Omental fat pad (tissue), 4 donors: ENCODE measurements around the gene PRX. TPM values are rescaled to one million over a fixed set of nuclear protein-coding genes. Genes with fewer than 3 reads are reported as not detected.

Experiments used
- ATAC-seq: fragments of 150-250 bp; one replicate; pipeline ENCODE4 v1.9.1; 2016; ENCODE audit warnings: mild to moderate bottlenecking, moderate library complexity; ENCODE audit not compliant: low FRiP score
- DNase-seq: peaks from one replicate; pipeline ENCODE4 v3.0.0-alpha.2; 2019; ENCODE audit warnings: low spot score
- total RNA-seq, 4 donors: library from RNA; depleted of rRNA; stranded (reverse); fragments of >200 nt; gene quantifications; one replicate each; pipeline ENCODE4 v1.1.0, GENCODE V29; 2016
- TF ChIP-seq, protein P1 (sequence below), 3 donors: fragments of 450-650 bp; IDR thresholded peaks; one replicate each; pipeline ENCODE4 v1.5.1; 2016 to 2017; ENCODE audit warnings: antibody characterized with exemption in 3 of 3, mild to moderate bottlenecking in 3 of 3, moderate library complexity in 2 of 3

PRX gene
- total RNA-seq, 4 donors from 2014 or later: 2.2 to 6.1 (median 4.3) TPM

DNA sequence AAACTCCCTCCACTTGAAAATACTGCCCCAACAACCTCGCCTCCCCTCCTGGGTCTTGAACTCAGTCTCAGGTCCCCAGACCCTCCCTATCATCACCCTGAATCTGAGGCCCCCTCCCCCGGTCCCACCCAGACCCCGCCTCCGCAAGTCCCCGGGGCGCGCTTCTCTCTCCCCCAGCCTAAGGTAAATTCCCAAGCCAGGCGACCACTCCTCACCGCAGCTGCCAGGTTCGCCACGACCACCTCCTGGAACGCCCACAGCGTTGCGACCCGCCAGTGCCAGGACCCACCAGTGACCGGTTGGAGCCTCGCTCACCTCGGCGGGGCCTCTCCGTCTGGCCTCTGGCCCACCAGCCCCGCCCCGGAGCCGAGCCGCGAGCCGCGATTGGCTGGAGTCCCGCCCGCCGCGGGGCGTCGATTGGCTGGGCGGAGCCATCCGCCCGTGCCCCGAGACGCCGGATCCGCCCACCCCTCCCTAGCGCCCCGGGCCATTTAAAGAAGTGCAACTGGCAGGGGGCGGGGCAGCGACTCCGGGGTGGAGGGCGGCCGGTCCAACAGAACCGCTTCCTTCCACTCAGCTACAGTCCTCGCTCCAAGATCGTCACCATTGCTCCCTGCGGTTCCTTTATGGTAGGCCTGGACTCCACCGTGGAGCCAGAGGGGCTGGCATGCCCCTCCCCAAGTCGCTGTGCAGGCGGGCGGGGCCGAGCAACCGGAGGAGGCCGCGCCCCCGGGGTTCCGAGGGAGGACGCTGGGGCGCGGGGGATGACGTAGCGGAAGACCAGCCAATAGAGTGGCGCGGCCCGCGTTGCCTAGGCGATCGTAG lies 31.0 kb upstream of the PRX start, which contains the start of gene SERTAD3:
SERTAD3 (minus strand) TSS at position 336 of the 825 bp plus-strand sequence. CDS start 2,255 bp downstream, outside the sequence.
- peak; percentile 86 for ATAC-seq
- peak; percentile 90 for DNase-seq
- TF ChIP-seq, protein P1, sequence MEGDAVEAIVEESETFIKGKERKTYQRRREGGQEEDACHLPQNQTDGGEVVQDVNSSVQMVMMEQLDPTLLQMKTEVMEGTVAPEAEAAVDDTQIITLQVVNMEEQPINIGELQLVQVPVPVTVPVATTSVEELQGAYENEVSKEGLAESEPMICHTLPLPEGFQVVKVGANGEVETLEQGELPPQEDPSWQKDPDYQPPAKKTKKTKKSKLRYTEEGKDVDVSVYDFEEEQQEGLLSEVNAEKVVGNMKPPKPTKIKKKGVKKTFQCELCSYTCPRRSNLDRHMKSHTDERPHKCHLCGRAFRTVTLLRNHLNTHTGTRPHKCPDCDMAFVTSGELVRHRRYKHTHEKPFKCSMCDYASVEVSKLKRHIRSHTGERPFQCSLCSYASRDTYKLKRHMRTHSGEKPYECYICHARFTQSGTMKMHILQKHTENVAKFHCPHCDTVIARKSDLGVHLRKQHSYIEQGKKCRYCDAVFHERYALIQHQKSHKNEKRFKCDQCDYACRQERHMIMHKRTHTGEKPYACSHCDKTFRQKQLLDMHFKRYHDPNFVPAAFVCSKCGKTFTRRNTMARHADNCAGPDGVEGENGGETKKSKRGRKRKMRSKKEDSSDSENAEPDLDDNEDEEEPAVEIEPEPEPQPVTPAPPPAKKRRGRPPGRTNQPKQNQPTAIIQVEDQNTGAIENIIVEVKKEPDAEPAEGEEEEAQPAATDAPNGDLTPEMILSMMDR (IDR thresholded peaks at IDR 0.05): no peak

DNA sequence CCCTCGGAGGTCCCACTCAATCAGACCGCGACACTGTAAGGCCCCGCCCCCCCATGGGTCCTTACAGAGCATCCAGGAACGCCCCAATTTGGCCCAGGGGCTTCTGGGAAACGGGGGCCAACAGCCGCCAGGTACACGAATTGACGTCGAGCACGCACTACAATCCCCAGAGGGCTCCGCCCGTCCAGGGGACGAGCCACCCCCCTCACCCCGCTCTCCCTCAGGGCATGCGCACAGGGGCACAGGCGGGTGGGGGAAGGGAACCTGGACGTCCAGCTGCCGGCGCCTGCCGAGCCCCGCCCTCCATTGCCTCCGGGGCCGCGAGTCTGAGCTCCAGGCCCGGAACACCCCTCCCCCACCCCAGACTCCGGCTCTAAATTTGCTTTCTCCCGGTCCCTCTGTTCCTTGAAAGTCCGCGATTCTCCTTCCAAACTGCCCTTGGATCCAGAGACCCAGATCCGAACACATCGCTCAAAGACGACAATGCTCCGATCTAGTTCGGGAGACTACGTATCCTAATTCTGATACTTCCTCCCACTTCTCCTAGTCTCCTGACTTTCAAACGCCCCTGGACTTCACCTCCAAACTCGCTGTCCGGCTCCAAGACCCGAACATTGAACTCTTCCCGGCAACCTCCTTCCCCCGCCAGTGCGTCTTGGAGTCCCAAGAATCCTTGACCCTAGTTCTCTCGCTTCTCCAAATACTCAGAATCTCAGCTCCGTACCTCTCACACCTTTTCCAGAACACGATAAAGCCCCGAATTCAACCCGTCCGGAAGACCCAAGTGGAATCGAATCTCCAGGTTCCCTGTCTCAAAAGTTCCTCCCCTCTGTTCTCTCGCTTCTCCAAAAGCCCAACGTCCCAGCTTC lies 30.2 kb upstream of the PRX start:
- ATAC-seq (peak; percentile 92), DNase-seq (peak; percentile 99)
- TF ChIP-seq, protein P1 (IDR thresholded peaks at IDR 0.05): no peak

DNA sequence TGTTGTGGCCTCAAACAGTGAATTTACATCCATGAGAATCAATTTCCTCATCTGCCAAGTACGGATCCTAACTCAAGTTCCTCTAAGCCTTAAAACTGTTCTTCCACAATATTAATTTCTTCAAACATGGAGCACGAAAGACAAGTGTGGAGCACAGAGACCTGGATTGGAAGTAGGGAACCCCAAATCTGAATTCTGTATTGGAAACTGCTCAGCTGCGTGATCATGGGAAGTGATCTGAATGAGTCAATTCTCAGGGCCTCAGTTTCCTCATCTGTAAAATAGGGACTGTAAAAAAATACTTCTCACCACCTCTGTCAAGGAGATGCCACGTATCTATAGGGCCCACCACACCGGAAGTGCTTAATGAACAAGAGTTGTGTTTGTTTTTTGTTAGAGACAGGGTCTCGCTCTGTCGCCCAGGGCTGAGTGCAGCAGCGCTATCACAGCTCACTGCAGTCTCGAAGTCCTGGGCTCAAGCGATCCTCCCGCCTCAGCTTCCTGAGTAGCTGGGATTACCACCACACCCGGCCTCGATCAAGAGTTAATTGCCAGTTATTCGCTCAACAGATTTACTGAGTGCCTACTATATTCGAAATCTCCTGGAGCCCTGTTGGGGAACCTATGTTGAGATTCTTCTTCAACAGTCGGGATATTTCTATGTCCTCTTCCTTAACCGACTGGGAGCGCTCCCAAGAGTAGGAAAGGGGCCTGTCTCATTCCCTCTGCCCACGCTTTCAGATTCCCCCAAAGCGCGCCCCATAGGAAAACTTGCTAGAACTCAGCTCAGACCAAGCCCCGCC lies 29.4 kb upstream of the PRX start:
- DNase-seq (no peak), ATAC-seq (no peak)
- TF ChIP-seq, protein P1 (IDR thresholded peaks at IDR 0.05): no peak

DNA sequence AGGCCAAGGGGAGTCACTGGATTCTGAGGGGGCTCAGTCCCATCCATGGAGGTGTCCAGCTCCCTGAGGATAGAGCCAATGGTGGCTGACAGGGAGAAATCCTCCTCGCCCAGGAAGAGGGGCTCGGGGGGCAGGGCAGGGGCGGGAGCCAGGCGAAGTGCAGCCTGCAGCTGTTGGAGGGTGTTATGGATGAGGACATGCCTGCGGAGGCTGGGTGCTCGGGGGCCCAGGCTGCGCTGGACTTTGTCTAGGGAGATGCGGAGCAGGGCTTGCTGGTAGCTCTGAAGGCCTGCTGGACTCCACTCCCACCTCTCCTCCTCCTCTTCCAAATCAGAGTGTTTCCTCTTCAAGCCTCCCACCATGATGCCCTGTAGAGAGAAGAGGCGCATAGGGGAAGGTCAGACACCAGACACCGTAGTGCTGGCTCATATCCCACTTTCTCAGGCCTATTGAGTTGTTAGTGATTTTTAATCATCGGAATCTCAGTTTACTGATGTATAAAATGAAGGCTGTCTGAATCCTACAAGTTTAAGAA lies 28.6 kb upstream of the PRX start:
- ATAC-seq (no peak), DNase-seq (no peak)
- TF ChIP-seq, protein P1 (IDR thresholded peaks at IDR 0.05): no peak

DNA sequence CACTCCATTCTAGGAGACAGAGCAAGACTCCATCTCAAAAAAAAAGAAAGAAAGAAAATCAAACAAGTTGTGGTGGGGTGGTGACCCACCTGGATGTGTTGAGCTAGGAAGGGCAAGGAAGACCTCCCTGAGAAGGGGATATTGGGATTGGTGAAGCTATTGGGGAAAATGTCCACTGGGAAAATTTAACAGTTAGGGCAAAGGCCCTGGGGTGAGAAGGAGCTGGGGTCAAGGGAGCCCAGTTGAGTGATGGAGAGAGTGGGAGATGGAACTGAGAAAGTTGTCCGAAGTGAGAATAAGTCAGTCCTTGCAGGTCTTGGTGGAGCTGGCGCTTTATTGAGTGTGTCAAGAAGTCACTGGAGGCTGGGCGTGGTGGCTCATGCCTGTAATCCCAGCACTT lies 25.1 kb upstream of the PRX start:
- ATAC-seq (no peak), DNase-seq (no peak)
- TF ChIP-seq, protein P1 (IDR thresholded peaks at IDR 0.05): no peak
